Stimulated activated CD8-positive, alpha-beta memory T cell treated with anti-CD3 and anti-CD28 coated beads, Interleukin-2, amount 100 ng/mL, for 1 hour (primary cell): ENCODE results near the gene GAS1.
A peak's percentile ranks its signal among the peaks of the same experiment; 100 is the strongest.

Experiments used
- DNase-seq, 2 donors: peaks; one replicate each; pipeline ENCODE4 v3.0.0-alpha.2; 2020; ENCODE audit warnings: low read depth in 2 of 2

GAS1 gene

GRCh38 chr9:86965636-86966395 lies 18.5 kb upstream of the GAS1 start:
- DNase-seq, result no peak

- no peak for DNase-seq
These were observed 15.4 kb upstream of the GAS1 start for GRCh38 chr9:86962692-86963091.

- DNase-seq, result no peak
These were observed 13.6 kb upstream of the GAS1 start for GRCh38 chr9:86960938-86961337.

- DNase-seq, result no peak
These were observed 10.9 kb upstream of the GAS1 start for GRCh38 chr9:86958203-86958602.

GRCh38 chr9:86955561-86955960 lies 8.3 kb upstream of the GAS1 start:
- DNase-seq, result no peak

- no peak for DNase-seq
These were observed 7.7 kb upstream of the GAS1 start for GRCh38 chr9:86955042-86955441.

- DNase-seq, result no peak
These were observed 5.9 kb upstream of the GAS1 start for GRCh38 chr9:86953181-86953580.

- peak; percentile 53 to 54 for DNase-seq
These were observed 996 bp upstream of the GAS1 start for GRCh38 chr9:86948074-86948929.

GRCh38 chr9:86946201-86947145 lies 833 bp downstream of the GAS1 start:
- DNase-seq, result peak; percentile 18 to 36

GRCh38 chr9:86945728-86946200 lies 1.5 kb downstream of the GAS1 start:
- no peak for DNase-seq

- no peak for DNase-seq
These were observed 2.2 kb downstream of the GAS1 start for GRCh38 chr9:86944796-86945727.

GRCh38 chr9:86943201-86944113 lies 3.8 kb downstream of the GAS1 start:
- no peak for DNase-seq

GRCh38 chr9:86942281-86943200 lies 4.8 kb downstream of the GAS1 start:
- no peak for DNase-seq

- no peak for DNase-seq
These were observed 6.1 kb downstream of the GAS1 start for GRCh38 chr9:86941197-86941596.

- no peak for DNase-seq
These were observed 6.5 kb downstream of the GAS1 start for GRCh38 chr9:86940774-86941173.

GRCh38 chr9:86939891-86940290 lies 7.4 kb downstream of the GAS1 start:
- DNase-seq, result no peak

GRCh38 chr9:86939321-86939720 lies 8.0 kb downstream of the GAS1 start:
- no peak for DNase-seq

- no peak for DNase-seq
These were observed 8.5 kb downstream of the GAS1 start for GRCh38 chr9:86938780-86939179.
